HepG2 (cell line): ENCODE data around the gene MRPS25. TPM values are rescaled to one million over a fixed set of nuclear protein-coding genes. Genes with fewer than 3 reads are reported as not detected.

Experiments
- BRCA1 ChIP-seq: sonication (generic); formaldehyde crosslinking; IDR thresholded peaks from 2 replicates; pipeline ENCODE4 v1.4.0; 2020; ENCODE audit warnings: missing genetic modification reagents
- FOXP4 ChIP-seq: sonication (generic); formaldehyde crosslinking; IDR thresholded peaks from 2 replicates; pipeline ENCODE4 v1.4.0; 2020; ENCODE audit warnings: missing genetic modification reagents
- MED13 ChIP-seq: sonication (generic); formaldehyde crosslinking; IDR thresholded peaks from 2 replicates; pipeline ENCODE4 v1.5.0; 2020; ENCODE audit warnings: missing genetic modification reagents
- POLR2A ChIP-seq, 2 experiments: IDR thresholded peaks; 2 replicates each; pipeline ENCODE4 v1.6.1; 2011; ENCODE audit warnings: low read depth in 2 of 2, low read length in 2 of 2, mild to moderate bottlenecking in 1 of 2, moderate library complexity in 1 of 2; ENCODE audit not compliant: insufficient read depth in 1 of 2
- POLR2AphosphoS5 ChIP-seq: IDR thresholded peaks from 2 replicates; pipeline ENCODE4 v1.6.1; 2012; ENCODE audit warnings: low read depth, low read length
- RBM22 ChIP-seq: fragments of 200-400 bp; formaldehyde crosslinking; optimal IDR thresholded peaks from 2 replicates; pipeline ENCODE3; 2017; ENCODE audit warnings: mild to moderate bottlenecking, low read length, moderate library complexity
- RFXAP ChIP-seq: sonication (generic); formaldehyde crosslinking; IDR thresholded peaks from 2 replicates; pipeline ENCODE4 v1.4.0; 2020; ENCODE audit warnings: missing genetic modification reagents, borderline replicate concordance
- SNAPC5 ChIP-seq: sonication (generic); formaldehyde crosslinking; IDR thresholded peaks from 2 replicates; pipeline ENCODE4 v1.8.1; 2023; ENCODE audit warnings: mild to moderate bottlenecking, missing genetic modification reagents, borderline replicate concordance
- ZFP36L2 ChIP-seq: sonication (generic); formaldehyde crosslinking; IDR thresholded peaks from 2 replicates; pipeline ENCODE4 v1.4.0; 2020; ENCODE audit warnings: missing genetic modification reagents
- ZFP90 ChIP-seq: sonication (generic); formaldehyde crosslinking; IDR thresholded peaks from 2 replicates; pipeline ENCODE4 v1.8.0; 2022; ENCODE audit warnings: missing genetic modification reagents, mild to moderate bottlenecking, inconsistent platforms, borderline replicate concordance
- ZNF124 ChIP-seq: sonication (generic); formaldehyde crosslinking; IDR thresholded peaks from 2 replicates; pipeline ENCODE4 v1.4.0; 2020; ENCODE audit warnings: missing genetic modification reagents
- ZNF362 ChIP-seq: sonication (generic); formaldehyde crosslinking; IDR thresholded peaks from 2 replicates; pipeline ENCODE4 v1.4.0; 2020; ENCODE audit warnings: missing genetic modification reagents, mild to moderate bottlenecking, borderline replicate concordance
- ZNF710 ChIP-seq: sonication (generic); formaldehyde crosslinking; IDR thresholded peaks from 2 replicates; pipeline ENCODE4 v1.5.0; 2020; ENCODE audit warnings: mild to moderate bottlenecking, missing genetic modification reagents, borderline replicate concordance
- ZNF841 ChIP-seq: sonication (generic); formaldehyde crosslinking; IDR thresholded peaks from 2 replicates; pipeline ENCODE4 v1.8.1; 2023; ENCODE audit warnings: missing genetic modification reagents, borderline replicate concordance
- polyA plus RNA-seq, 8 experiments: library from polyadenylated mRNA; depleted of rRNA in 3 of 8; stranded (reverse) in 7 of 8; unstranded in 1 of 8; fragments of >200 nt; fragmentation: Illumina TruSeq in 4 of 8; extraction: Trizol in 4 of 8; gene quantifications; 2 replicates each; pipeline versions ENCODE4 v1.2.1 to v1.2.3, GENCODE V29; 2011 to 2016; ENCODE audit warnings: low read depth in 4 of 8, missing spikeins in 1 of 8, mixed read lengths in 1 of 8; ENCODE audit not compliant: insufficient read depth in 1 of 8
- total RNA-seq, 5 experiments: library from RNA; depleted of rRNA; stranded (reverse); fragments of >200 nt; fragmentation: Illumina TruSeq; extraction: Trizol; gene quantifications; 2 replicates each; pipeline ENCODE4 v1.2.3, GENCODE V29; 2016; ENCODE audit warnings: low read depth in 1 of 5
- TF ChIP-seq, protein P1 (sequence below): sonication (generic); formaldehyde crosslinking; IDR thresholded peaks from 2 replicates; pipeline ENCODE4 v1.8.1; 2022; ENCODE audit warnings: mild to moderate bottlenecking, missing genetic modification reagents
- TF ChIP-seq, protein P2 (sequence below): sonication (generic); formaldehyde crosslinking; IDR thresholded peaks from 2 replicates; pipeline ENCODE4 v1.4.0; 2020; ENCODE audit warnings: missing genetic modification reagents, borderline replicate concordance
- TF ChIP-seq, protein P3 (sequence below): sonication (generic); formaldehyde crosslinking; IDR thresholded peaks from 2 replicates; pipeline ENCODE4 v1.8.1; 2023; ENCODE audit warnings: missing genetic modification reagents, mild to moderate bottlenecking, borderline replicate concordance
- TF ChIP-seq, protein P4 (sequence below): sonication (generic); IDR thresholded peaks from 2 replicates; pipeline ENCODE4 v1.6.1; 2016; ENCODE audit warnings: low read depth, borderline replicate concordance

Gene MRPS25
- total and polyA plus RNA-seq, 2 of the 13 experiments (the other 11 are each of a cell fraction or from before 2014, with no cell fraction given): 60.1 to 74.3 TPM

- no peak for TF ChIP-seq ZFP90
- TF ChIP-seq POLR2A (IDR thresholded peaks at IDR 0.05; ENCODE audit: insufficient read depth in 1 of 2, low read depth in 2 of 2, low read length in 2 of 2): peak; percentile 95 to 99
- TF ChIP-seq, protein P1, sequence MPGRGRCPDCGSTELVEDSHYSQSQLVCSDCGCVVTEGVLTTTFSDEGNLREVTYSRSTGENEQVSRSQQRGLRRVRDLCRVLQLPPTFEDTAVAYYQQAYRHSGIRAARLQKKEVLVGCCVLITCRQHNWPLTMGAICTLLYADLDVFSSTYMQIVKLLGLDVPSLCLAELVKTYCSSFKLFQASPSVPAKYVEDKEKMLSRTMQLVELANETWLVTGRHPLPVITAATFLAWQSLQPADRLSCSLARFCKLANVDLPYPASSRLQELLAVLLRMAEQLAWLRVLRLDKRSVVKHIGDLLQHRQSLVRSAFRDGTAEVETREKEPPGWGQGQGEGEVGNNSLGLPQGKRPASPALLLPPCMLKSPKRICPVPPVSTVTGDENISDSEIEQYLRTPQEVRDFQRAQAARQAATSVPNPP: no peak
- TF ChIP-seq POLR2AphosphoS5: peak; percentile 96
- TF ChIP-seq ZNF124 (CRISPR knock-in tag): peak; percentile 92
- peak; percentile 68; the same call in 1 of the 2 replicates for TF ChIP-seq RFXAP (CRISPR knock-in tag)
- no peak for TF ChIP-seq ZNF841 (CRISPR knock-in tag)
- TF ChIP-seq, protein P2, sequence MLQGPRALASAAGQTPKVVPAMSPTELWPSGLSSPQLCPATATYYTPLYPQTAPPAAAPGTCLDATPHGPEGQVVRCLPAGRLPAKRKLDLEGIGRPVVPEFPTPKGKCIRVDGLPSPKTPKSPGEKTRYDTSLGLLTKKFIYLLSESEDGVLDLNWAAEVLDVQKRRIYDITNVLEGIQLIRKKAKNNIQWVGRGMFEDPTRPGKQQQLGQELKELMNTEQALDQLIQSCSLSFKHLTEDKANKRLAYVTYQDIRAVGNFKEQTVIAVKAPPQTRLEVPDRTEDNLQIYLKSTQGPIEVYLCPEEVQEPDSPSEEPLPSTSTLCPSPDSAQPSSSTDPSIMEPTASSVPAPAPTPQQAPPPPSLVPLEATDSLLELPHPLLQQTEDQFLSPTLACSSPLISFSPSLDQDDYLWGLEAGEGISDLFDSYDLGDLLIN (CRISPR knock-in tag): no peak
- TF ChIP-seq ZFP36L2: no peak
- peak; percentile 33; the same call in 1 of the 2 replicates for TF ChIP-seq MED13 (CRISPR knock-in tag)
- peak; percentile 46 for TF ChIP-seq FOXP4
- TF ChIP-seq BRCA1 (CRISPR knock-in tag): no peak
- no peak for TF ChIP-seq SNAPC5
- TF ChIP-seq, protein P3, sequence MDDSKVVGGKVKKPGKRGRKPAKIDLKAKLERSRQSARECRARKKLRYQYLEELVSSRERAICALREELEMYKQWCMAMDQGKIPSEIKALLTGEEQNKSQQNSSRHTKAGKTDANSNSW: no peak
- no peak for TF ChIP-seq RBM22
- TF ChIP-seq, protein P4, sequence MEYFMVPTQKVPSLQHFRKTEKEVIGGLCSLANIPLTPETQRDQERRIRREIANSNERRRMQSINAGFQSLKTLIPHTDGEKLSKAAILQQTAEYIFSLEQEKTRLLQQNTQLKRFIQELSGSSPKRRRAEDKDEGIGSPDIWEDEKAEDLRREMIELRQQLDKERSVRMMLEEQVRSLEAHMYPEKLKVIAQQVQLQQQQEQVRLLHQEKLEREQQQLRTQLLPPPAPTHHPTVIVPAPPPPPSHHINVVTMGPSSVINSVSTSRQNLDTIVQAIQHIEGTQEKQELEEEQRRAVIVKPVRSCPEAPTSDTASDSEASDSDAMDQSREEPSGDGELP: peak; percentile 27; the same call in 1 of the 2 replicates
- peak; percentile 58; the same call in 1 of the 2 replicates for TF ChIP-seq ZNF710 (CRISPR knock-in tag)
- TF ChIP-seq ZNF362: no peak
These were observed at the start of gene MRPS25 (continued) for GRCh38 chr3:15064835-15065549.
